CD4-positive, alpha-beta T cell treated with Interleukin-6 for 4 hours (primary cell): ENCODE results near the gene CDH9.

Source experiments
- DNase-seq: peaks from one replicate; pipeline ENCODE4 v3.0.0-alpha.2; 2020; ENCODE audit warnings: mixed read lengths

CDH9 gene

DNA sequence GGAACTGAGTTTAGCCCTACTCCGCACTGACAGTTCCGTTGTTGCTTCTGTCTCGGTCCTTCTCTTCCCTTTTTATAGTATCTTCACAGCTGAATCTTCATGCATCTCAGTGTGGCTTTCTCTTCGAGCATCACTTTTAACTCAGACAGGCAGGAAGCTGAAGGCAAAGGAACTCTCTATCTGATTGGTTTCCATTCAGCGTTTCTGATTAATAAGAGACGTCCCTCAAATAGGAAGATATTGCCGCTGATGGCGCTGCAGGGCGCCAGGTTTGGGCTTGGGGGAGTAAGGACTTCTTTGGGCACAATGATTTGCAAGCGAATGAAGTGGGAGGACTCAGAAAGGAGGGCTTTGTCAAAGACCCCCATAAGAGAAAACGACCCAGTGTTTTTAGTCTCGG is at the start of gene CDH9:
CDH9 (minus strand) TSS at position 111 of the 400 bp plus-strand sequence. CDS start 50,253 bp downstream, outside the sequence.
- no peak for DNase-seq

- DNase-seq, result no peak
Measured at GRCh38 chr5:27087747-27088146, 49.4 kb upstream of the CDH9 start.

DNA sequence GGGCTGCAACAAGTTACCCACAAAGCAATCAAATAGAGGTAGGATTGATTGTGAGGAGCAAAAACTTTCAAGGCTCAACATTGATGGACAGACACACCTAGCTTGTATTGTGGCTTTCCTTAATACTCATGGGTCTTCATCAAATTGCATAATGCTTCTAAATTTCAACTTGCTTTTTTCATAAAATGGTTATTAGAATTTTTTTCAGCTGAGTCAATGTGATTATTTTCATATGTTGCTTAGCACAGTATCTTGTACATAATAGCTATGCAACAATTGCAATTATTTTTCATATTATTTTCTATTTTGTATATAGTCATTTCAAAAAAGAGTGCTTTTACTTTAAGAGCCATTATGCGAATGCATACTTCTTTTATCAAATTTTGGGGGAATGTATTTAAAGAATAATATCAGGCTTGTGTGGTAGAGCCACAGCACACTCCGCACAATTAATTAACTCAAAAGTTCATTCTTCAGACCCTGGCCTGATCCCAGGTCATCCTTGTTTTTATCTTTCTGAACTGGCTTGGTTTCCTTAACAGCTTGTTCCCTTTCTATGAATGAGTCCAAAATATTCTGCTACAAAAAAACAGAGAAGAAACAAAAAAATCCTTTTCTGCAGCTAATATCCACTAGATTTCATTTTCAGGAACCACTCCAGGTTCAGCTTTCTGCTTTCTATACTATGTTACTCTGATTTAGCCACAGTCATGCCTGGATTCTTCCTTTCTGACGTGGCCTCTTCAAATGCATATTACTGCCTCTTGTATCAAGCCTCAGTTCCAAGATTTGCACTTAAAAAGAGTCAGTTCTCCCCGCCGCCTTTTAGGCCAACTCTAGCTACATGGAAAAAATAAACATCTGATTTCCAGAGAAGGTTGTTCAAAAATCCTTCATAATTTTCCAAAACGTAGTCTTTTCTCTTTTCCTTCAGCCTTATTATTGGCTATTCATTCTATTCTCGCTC is 45.3 kb upstream of the CDH9 start:
- no peak for DNase-seq

DNA sequence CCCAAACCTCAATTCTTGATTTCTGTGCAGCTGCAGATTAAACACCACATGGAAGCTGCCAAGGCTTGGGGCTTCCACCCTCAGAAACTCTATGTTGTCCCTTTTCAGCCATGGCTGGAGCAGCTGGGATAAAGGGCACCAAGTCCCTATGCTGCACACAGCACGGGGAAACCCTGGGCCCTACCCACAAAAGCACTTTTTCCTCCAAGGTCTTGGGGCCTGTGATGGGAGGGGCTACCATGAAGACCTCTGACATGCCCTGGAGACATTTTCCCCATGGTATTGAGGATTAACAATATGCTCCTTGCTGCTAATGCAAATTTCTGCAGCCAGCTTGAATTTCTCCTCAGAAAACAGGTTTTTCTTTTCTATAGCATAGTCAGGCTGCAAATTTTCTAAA is 41.8 kb upstream of the CDH9 start:
- DNase-seq, result no peak

DNA sequence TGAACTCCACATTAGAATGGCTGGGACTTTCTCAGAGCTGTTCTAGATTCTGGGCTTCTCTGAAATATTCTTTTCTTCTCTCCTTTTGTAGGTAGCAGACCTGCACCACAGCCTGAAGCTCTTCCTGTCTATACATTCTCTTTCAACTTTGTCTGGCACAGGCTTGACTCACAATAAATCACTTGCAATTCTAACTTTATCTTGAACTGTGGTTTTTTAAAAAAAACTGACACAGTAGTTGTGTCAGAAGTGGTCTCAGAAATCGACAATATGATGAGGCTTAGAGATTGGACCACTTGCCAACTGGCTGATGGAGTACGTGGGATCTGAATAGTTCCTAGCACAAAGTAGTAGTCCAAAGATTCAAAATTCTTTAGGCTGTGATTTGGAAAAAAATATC is 24.1 kb upstream of the CDH9 start:
- DNase-seq, result no peak

GRCh38 chr5:27048510-27048909 is 10.1 kb upstream of the CDH9 start:
- DNase-seq, result no peak

- DNase-seq, result no peak
Measured at GRCh38 chr5:27041372-27041771, 3.0 kb upstream of the CDH9 start.

- DNase-seq, result no peak
Measured at GRCh38 chr5:27034565-27034964, 3.8 kb downstream of the CDH9 start.

DNA sequence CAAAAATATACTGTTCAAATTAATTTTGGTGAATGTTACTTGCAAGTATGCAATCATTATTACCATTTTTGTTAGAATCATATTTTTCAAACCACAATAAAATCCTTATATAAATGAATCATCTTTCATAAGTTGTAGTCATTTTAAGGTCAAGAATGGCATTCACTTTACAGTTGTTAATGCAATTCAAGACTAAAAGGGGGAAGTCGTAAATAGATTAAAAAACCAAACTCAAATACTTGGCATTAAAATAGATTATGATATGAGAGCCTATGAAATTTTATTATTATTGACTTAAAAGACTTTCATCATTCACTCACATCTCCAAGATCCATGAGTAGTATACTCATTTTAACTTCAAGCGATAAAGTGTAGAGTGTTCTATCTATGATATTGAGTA is 11.6 kb downstream of the CDH9 start:
- no peak for DNase-seq

DNA sequence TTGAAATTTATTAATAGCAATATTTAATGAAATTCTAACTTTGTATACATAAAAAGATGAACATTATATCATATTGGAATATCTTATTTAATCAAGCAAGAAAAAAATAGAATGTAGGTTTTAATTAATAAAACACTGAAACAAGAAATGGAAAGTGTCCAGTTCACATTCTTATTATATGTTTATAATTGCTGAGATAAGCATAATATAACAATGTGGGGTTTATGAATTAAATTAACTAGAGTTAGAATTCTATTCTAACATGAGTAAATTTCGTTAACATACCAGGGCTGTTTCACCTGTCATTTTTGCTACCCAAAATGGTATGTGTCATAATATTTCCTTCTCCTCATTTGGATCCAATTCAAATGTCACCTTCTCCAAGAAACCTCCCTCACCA is 12.3 kb downstream of the CDH9 start:
- DNase-seq, result no peak

DNA sequence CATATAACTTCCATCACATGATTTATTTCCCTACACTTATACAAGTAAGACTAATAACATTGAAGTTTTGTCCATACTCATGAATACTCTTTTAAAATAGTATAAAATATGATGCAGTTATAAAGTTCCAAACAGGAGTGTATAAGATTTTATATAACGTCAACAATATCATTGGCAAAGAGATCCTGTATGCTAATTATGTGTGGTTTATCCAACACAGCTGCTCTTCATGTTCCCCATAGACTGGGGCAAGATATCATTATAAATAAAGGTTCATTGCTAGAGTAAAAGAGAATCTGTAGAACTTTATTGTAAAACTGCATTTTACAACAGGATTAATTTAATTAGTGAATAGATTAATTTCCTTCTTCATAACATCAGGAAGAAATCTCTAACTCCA is 16.9 kb downstream of the CDH9 start:
- DNase-seq, result no peak

GRCh38 chr5:27020973-27021372 is 17.4 kb downstream of the CDH9 start:
- no peak for DNase-seq

DNA sequence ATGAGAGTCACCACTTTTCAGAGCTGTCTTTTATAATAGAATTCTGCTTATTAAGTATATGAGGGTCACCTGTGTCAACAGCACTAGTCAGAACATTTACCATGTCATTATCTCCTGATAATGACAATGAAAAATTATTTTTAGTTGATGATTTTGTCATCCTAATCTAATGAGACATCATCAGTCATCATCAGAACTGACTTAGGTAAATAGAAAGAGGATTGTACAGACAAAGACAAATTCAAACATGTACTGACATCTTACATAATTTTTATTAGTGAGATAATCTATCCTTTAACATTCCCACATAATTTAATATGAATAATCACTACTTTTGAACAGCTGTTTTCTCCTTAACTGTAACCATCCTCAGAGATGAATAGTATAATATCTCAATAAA is 22.6 kb downstream of the CDH9 start:
- no peak for DNase-seq

DNA sequence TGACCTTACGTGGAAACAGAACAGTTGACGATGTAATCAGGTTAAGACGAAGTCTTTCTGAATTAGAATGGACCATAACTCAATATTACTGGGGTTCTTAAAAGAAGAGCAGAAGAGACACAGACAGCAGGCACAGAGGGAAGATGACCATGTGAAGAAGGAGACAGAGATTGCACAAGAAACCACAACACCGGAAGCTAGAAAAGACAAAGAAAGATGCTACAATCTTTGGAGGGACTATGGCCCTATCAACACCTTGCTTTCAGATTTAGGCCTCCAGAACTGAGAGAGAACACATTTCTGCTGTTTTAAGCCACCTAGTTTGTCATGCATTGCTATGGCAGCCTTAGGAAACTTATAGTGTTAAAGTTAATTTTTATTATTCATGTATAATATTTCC is 27.1 kb downstream of the CDH9 start:
- DNase-seq, result no peak

GRCh38 chr5:27010646-27011045 is 27.7 kb downstream of the CDH9 start:
- no peak for DNase-seq

DNA sequence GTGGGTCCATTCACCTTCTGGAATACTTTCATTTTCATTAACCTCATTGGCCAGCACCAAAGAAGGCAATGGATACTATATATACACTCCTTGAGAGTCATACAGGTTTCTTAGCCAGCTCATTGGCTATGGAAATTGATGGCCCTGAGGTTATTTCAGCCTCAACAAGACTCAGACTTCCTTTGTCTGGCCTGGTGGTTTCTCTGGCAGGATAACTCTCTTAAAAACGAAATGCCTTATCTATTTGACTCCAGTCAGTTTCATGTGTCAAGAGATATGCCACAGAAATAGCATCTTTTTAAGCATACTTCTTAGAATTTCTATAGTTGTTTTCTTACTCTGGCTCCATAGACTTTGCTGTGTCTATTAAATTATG is 28.9 kb downstream of the CDH9 start:
- DNase-seq, result no peak

- no peak for DNase-seq
Measured at GRCh38 chr5:27008604-27009539, 29.5 kb downstream of the CDH9 start.

DNA sequence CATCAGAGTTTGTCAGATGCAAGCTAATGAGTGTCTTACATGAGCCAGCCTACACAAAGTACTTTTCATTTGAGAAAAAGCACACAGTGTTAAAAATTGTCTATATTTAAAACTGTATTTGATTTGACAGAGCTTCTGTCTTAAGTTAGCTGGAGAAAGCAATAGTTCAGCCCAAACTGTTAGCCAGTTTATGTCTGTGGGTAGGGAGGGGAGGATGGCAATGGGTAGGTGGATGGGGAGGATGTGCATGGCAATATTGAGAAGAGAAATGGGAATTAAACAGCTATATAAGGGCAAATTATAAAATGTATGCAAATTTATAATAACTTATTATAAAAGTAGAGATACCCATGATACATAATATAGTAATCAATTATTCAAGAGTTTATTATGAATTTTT is 31.3 kb downstream of the CDH9 start:
- DNase-seq, result no peak

DNA sequence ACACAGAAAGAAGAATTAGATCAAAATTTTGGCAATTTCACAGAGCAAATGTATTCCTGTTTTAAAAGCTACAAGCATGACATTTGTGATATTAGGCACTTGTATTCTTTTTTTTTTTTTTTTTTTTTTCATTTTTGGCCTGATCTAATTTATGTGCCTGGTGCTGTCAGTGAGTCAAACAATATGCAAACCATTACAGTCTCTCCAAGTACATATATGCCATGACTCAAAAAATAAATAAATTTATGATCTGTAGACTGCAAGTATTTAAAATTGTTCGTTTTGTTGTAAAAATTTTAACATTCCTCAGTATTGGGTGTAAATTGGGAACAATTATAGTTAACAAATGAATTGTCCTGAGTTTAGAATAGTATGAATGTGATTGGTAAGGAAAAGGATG is 51.4 kb downstream of the CDH9 start:
- no peak for DNase-seq

- no peak for DNase-seq
Measured at GRCh38 chr5:26981750-26982149, 56.6 kb downstream of the CDH9 start.

GRCh38 chr5:26959290-26959689 is 79.1 kb downstream of the CDH9 start:
- DNase-seq, result no peak

- DNase-seq, result no peak
Measured at GRCh38 chr5:26955161-26955560, 83.2 kb downstream of the CDH9 start.

GRCh38 chr5:26948921-26949320 is 89.5 kb downstream of the CDH9 start:
- DNase-seq, result no peak

- no peak for DNase-seq
Measured at GRCh38 chr5:26945901-26946300, 92.5 kb downstream of the CDH9 start.
